ENCODE data around the gene IGF1. TPM values are rescaled to one million over a fixed set of nuclear protein-coding genes. Genes with fewer than 3 reads are reported as not detected.

Gene IGF1
- total RNA-seq, 4 donors from 2014 or later: 0.84 to 42.3 (median 4.9) TPM

- H3K4me3 ChIP-seq (ENCODE audit: low read depth, poor library complexity, severe bottlenecking): no peak overlapping the region
- TF ChIP-seq POLR2A (IDR thresholded peaks at IDR 0.05): no peak
- TF ChIP-seq CTCF (IDR thresholded peaks at IDR 0.05): no peak
- intact Hi-C loops (cut with DNase I; ENCODE audit: low total_unique reads): no loop called here
- 80 to 83% methylated on average over 11 of the region's 11 CpGs for WGBS, 2 donors
- DNase-seq (ENCODE audit: low spot score in 2 of 2): no peak
These were observed 42.1 kb downstream of the IGF1 start for GRCh38 chr12:102438047-102438826.

- no peak overlapping the region for H3K4me3 ChIP-seq (ENCODE audit: low read depth, poor library complexity, severe bottlenecking)
- no peak for DNase-seq (ENCODE audit: low spot score in 2 of 2)
- intact Hi-C loops (cut with DNase I; ENCODE audit: low total_unique reads): no loop called here
- 93 to 95% methylated on average over 3 of the region's 3 CpGs for WGBS, 2 donors
- no peak for TF ChIP-seq POLR2A (IDR thresholded peaks at IDR 0.05)
- TF ChIP-seq CTCF (IDR thresholded peaks at IDR 0.05): no peak
These were observed 42.9 kb downstream of the IGF1 start for GRCh38 chr12:102437511-102437910.

GRCh38 chr12:102436867-102437266 is 43.5 kb downstream of the IGF1 start:
- no peak for DNase-seq (ENCODE audit: low spot score in 2 of 2)
- WGBS, 2 donors: 54 to 59% methylated on average over 4 of the region's 4 CpGs
- TF ChIP-seq POLR2A (IDR thresholded peaks at IDR 0.05) (no peak), CTCF (IDR thresholded peaks at IDR 0.05) (no peak)
- intact Hi-C loops (cut with DNase I; ENCODE audit: low total_unique reads): no loop called here
- H3K4me3 ChIP-seq (ENCODE audit: low read depth, poor library complexity, severe bottlenecking): no peak overlapping the region

- TF ChIP-seq CTCF (IDR thresholded peaks at IDR 0.05): no peak
- no peak for TF ChIP-seq POLR2A (IDR thresholded peaks at IDR 0.05)
- WGBS, 2 donors: 83 to 88% methylated on average over 4 of the region's 4 CpGs
- no peak for DNase-seq (ENCODE audit: low spot score in 2 of 2)
- intact Hi-C loops (cut with DNase I; ENCODE audit: low total_unique reads): no loop called here
- no peak overlapping the region for H3K4me3 ChIP-seq (ENCODE audit: low read depth, poor library complexity, severe bottlenecking)
These were observed 44.4 kb downstream of the IGF1 start for GRCh38 chr12:102435827-102436436.

GRCh38 chr12:102433304-102433703 is 47.1 kb downstream of the IGF1 start:
- TF ChIP-seq POLR2A (IDR thresholded peaks at IDR 0.05) (no peak), CTCF (IDR thresholded peaks at IDR 0.05) (no peak)
- no peak for DNase-seq (ENCODE audit: low spot score in 2 of 2)
- 90 to 94% methylated on average over 1 of the region's 1 CpG for WGBS, 2 donors
- intact Hi-C loops (cut with DNase I; ENCODE audit: low total_unique reads): no loop called here
- H3K4me3 ChIP-seq (ENCODE audit: low read depth, poor library complexity, severe bottlenecking): no peak overlapping the region
